Hematopoietic multipotent progenitor cell treated with erythropoietin and hydrocortisone succinate and interleukin-3 and kit ligand, for 6 days (in vitro differentiated cells): ENCODE measurements around the gene ACTR1B.
"Not testable (repeated sequence)": the region's sequence is repeated elsewhere in the genome, so short reads cannot be mapped to it uniquely, and the experiment has no call there.

Source experiments
- DNase-seq: peaks from one replicate; pipeline ENCODE4 v3.0.0-alpha.2; 2015

The ACTR1B gene

DNA sequence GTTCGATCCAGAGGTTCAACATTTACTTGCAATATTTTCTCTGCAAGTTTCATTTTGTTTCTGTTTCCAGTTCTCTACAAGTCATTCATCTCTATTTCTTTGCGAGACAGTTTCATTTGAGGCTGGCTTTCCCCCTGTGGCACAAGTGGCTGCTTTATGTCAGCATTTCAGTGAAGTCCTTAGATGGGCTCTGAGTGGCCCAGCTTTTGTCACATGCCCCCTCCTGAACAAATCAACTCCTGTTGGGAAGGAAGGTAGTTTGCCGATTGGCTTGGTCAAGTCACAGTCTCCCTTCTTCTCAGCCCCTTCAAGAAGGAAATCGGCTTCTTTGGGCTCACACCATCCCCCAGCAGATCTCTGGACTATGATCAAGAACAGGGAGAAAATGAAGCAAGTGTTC is 55.1 kb downstream of the ACTR1B start:
- not testable (repeated sequence) for DNase-seq
